ENCODE data around the gene SPATC1L. TPM values are rescaled to one million over a fixed set of nuclear protein-coding genes. Genes with fewer than 3 reads are reported as not detected.

SPATC1L gene
- total RNA-seq, 1 experiment from 2014 or later, result 36.0 TPM

GRCh38 chr21:46180778-46181391 is 3.4 kb downstream of the SPATC1L start:
- TF ChIP-seq CTCF (conservative IDR thresholded peaks at IDR 0.05), result no peak
- peaks cover 9 to 17% (median 16%) of the 10 kb centered on the region in 3 experiments; a peak in 6 of 7 replicates for H3K36me3 Mint-ChIP-seq (ENCODE audit: insufficient read depth in 1 of 3, low read depth in 3 of 3)

More at GRCh38 chr21:46180778-46181391, 3.4 kb downstream of the SPATC1L start:
- no peak overlapping the region for H3T11ph ChIP-seq (ENCODE audit: low read length)
- no peak overlapping the region for H3K4me3 Mint-ChIP-seq
- no peak overlapping the region for H3K23ac ChIP-seq (ENCODE audit: insufficient read length, low read depth, low read length)
- no peak overlapping the region for H2BK20ac ChIP-seq (ENCODE audit: low read depth, low read length, poor library complexity, severe bottlenecking)
- no peak overlapping the region for H3K18ac ChIP-seq (ENCODE audit: insufficient read length, low read depth, low read length)
- H3K79me1 ChIP-seq (ENCODE audit: insufficient read depth, low read depth, low read length, poor library complexity, severe bottlenecking), result no peaks in the 10 kb centered on the region
- H3K27me3 ChIP-seq (ENCODE audit: insufficient read depth, low read length), result no peaks in the 10 kb centered on the region
- DNase-seq, result peak; percentile 32
- H3K27me3 Mint-ChIP-seq (ENCODE audit: low read depth), result no peaks in the 10 kb centered on the region
- H3K4me1 ChIP-seq (ENCODE audit: insufficient read depth, low read length), result no peaks in the 10 kb centered on the region; the same call in 1 of the 2 replicates
- H3K4me1 Mint-ChIP-seq, result peaks cover 14 to 18% of the 10 kb centered on the region in 2 experiments
- peaks cover 7% of the 10 kb centered on the region for H3K23me2 ChIP-seq (ENCODE audit: insufficient read length, low read depth, low read length, poor library complexity, severe bottlenecking)
- H3K9ac ChIP-seq (ENCODE audit: extremely low read depth, insufficient read length, low read length), result no peak overlapping the region
- H4K91ac ChIP-seq (ENCODE audit: insufficient read length, low read depth, low read length), result no peak overlapping the region
- H4K20me1 ChIP-seq (ENCODE audit: control insufficient read depth, insufficient read depth, insufficient read length), result no peaks in the 10 kb centered on the region
- peaks cover 9 to 13% of the 10 kb centered on the region in 2 experiments; a peak in 4 of 5 replicates for H3K9me3 Mint-ChIP-seq
- no peak overlapping the region for H2AFZ ChIP-seq (ENCODE audit: low read length)
- H3K79me2 ChIP-seq (ENCODE audit: insufficient read depth, low read length), result no peaks in the 10 kb centered on the region; the same call in 1 of the 2 replicates
- no peak overlapping the region for H3K56ac ChIP-seq (ENCODE audit: insufficient read length, low read depth, low read length)
- no peak overlapping the region for H2BK15ac ChIP-seq (ENCODE audit: low read depth, low read length)
- no peak overlapping the region for H2BK12ac ChIP-seq (ENCODE audit: insufficient read length, low read depth, low read length)
- no peak overlapping the region for H3K4me2 ChIP-seq (ENCODE audit: insufficient read depth, insufficient read length, low read length)
- H2BK5ac ChIP-seq (ENCODE audit: insufficient read length, low read length), result no peak overlapping the region
- no peak overlapping the region for H2AK5ac ChIP-seq (ENCODE audit: insufficient read length, low read length)
- no peak overlapping the region for H4K8ac ChIP-seq (replicated peaks; ENCODE audit: insufficient read length, low read depth, low read length)
- no CpG with 5 or more reads among the region's 26 CpGs for WGBS (ENCODE audit: extremely low coverage, insufficient read length, low lambda C conversion rate)
- H4K5ac ChIP-seq (ENCODE audit: insufficient read length, low read depth, low read length), result no peak overlapping the region
- no peaks in the 10 kb centered on the region for H3K9me3 ChIP-seq (ENCODE audit: control insufficient read depth, low read depth, low read length)
- no peak overlapping the region for H3K4ac ChIP-seq (ENCODE audit: low read depth, low read length)
- no peak overlapping the region; the same call in 1 of the 2 replicates for H3K14ac ChIP-seq (ENCODE audit: insufficient read depth, low read length)
- H3K27ac ChIP-seq (ENCODE audit: insufficient read length, low read depth, low read length), result no peak overlapping the region
- no peak overlapping the region for H2BK120ac ChIP-seq (ENCODE audit: low read depth, low read length, poor library complexity, severe bottlenecking)
- H3K27ac Mint-ChIP-seq, result no peak overlapping the region; a peak in 1 of 7 replicates

Data from H9 (cell line).